GM19328 (cell line): Measurements from ENCODE around the gene ACTR1B.
A peak's percentile ranks its signal among the peaks of the same experiment; 100 is the strongest.
"Not testable (repeated sequence)": the region's sequence is repeated elsewhere in the genome, so short reads cannot be mapped to it uniquely, and the experiment has no call there.

Experiments
- ATAC-seq: cut with Tn5 transposase; IDR thresholded peaks from one replicate; pipeline ENCODE4 v1.9.1; 2021; ENCODE audit warnings: mild to moderate bottlenecking, moderate library complexity; ENCODE audit not compliant: unreplicated experiment

The ACTR1B gene

GRCh38 chr2:97659256-97660043 lies 4.4 kb downstream of the ACTR1B start:
- no peak for ATAC-seq

- no peak for ATAC-seq
Measured at GRCh38 chr2:97658691-97659157, 5.1 kb downstream of the ACTR1B start.

DNA sequence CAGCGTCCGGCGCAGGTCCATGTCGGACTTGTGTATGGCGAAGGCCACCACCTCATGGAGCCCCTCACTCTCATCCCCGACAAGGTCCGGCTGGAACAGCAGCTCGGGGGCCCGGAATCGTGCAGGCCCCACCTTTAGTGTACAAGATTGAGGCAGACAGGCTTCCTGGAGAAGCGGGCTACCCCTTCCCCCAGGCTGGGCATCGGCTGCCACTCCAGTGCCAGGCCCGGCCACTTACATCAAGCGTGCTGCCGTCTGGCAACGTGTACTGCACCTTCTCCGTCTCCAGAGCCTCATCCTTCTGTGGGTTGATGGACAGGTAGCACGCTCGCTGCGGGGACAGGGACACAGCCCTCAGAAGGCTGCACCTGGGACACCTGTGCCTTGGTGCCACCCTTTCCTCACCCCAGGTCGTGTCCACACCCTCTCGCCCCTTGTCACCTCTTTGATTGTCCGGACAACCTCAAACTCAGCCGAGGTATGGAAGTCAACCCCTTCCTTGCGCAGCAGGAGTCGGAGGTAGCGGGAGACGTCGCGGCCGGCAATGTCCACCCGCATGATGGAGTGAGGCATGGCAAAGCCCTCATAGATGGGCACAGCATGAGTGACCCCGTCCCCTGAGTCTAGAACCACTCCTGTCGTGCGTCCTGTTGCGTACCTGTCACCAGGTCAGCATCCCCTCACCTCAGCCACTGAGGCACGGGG lies 5.7 kb downstream of the ACTR1B start:
- no peak for ATAC-seq

- no peak for ATAC-seq
Measured at GRCh38 chr2:97656905-97657587, 6.8 kb downstream of the ACTR1B start.

DNA sequence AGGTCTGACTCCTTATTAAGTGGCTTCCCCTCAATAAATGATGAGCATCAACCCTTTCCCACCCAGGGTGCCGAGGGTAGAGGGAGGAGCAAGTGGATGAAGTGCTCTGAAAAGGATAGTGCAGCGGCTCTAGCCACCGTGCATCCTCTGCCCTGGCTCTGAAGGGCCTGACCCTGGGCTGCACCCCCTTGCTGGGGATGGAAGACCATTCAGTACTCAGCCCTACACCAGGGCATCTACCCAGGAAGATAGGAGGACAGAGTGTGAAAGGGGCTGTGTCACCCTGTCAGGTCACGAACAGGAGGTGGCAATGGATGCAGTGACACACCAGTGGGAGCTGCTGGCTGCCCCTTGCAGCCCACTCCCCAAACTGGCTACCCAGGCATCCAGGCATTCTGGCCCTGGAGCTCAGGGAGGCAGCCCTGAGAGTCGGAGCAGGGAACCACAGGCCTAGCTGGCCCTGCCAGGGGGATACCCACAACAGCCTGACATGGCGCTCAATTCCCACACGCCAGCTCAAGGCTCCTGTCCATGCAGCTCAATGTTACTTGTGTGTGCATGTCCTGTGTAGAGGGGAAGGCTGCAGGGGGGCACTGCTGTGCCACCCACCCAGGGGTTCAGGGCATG lies 7.6 kb downstream of the ACTR1B start:
- no peak for ATAC-seq

GRCh38 chr2:97654791-97655190 lies 9.1 kb downstream of the ACTR1B start:
- no peak for ATAC-seq

DNA sequence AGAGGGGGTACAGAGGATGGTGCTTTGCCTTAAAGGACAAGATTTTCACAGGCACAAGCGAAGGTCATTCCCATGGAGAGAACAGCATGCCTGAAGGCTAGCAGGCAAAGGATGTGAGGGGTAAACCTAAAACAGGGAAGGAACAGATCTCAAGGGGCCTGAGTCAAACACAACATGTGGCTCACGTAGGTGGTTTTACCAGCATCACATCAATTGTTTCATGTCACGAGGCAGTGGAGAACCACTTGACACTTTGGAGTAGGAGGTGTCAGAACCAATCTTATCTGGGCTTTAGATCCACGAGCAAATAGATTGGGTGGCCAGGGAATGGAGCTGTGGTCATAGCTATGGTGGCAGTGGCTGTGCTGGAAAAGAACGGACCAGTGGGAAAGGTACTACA lies 9.5 kb downstream of the ACTR1B start:
- ATAC-seq: no peak

DNA sequence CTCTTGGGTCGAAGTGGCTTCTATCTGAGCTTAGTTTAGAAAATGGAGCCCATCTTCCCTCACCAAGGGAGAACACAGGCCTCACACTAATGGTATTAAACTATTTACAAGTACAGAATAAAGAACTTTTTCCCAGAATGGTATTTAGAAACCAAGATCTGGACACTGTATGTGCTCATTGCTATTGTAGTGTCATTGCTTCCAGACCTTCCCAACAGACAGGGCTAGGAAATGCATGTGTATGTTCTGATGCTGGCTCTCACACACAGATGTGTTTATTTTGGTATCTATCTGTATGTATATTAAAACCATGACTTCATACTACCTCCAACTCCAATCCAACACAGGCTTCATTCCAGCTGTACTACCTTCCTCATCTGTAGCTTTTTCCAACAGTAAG lies 10.0 kb downstream of the ACTR1B start:
- ATAC-seq: no peak

DNA sequence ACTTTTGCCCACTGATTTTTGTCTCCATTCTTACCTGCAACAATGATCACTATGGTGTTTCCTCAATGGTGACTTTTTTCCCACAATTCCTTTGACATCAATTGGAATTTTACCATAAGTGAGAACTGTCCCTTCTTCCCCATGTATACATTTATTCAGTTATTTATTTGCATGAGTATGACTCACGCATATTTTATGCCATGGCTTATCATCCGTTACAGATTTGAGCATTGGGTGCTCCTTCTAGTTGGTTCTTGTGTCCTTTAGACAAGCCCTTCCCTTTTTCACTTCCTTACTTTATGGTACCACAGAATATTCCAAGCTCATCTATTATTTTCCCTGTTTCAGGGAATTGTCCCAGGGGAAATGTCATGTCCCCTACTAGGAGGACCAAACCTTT lies 10.4 kb downstream of the ACTR1B start:
- ATAC-seq: no peak

GRCh38 chr2:97651114-97651513 lies 12.7 kb downstream of the ACTR1B start:
- ATAC-seq: no peak

DNA sequence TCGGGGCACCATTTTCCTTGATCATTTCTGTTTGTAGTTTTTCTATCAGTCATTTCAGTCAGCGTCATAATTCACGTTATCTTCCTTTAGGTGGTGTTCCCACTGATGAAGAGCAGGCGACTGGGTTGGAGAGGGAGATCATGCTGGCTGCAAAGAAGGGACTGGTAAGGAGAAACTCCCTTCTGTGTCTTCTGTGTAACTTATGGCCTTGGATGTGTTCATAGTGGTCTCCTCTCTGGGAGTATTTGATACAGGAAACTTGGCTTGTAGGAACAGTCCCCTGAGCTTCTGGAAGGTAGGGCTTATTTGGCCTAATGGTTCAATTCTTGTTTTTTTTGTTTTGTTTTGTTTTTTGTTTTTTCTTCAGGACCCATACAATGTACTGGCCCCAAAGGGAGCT lies 16.9 kb downstream of the ACTR1B start:
- ATAC-seq: no peak

GRCh38 chr2:97645695-97646629 lies 17.9 kb downstream of the ACTR1B start, which contains the start of gene COX5B:
Gene COX5B (plus strand): TSS chr2:97646062. CDS start chr2:97646087, 25 bp downstream.
- peak; percentile 95 for ATAC-seq

DNA sequence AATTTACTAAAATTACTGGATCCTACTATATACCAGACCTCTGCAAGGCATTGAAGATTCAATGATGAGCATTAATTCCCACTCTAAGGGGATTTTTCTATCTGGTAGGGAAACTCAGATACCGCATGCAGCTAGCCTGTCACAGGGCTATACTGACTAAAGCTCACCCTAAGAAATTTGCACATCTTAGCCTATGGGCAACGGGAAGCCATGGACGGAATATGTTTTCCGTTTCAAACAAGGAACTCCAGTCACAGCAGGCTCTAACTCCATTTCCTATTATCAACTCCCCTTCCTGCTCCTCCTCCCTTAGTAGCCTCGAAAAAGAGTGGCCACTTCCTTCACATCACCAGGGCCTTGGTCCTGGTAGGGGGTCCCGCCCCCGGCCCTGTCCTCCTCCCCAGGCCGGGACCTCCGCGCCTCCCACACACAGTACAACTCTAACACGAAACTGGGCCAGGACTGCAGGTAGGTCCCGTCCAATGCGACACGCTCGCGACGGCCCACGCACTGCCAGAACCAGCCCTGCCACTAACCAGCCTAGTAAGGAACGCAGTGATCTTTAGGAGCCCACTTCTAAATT lies 18.6 kb downstream of the ACTR1B start:
- ATAC-seq: peak; percentile 23

DNA sequence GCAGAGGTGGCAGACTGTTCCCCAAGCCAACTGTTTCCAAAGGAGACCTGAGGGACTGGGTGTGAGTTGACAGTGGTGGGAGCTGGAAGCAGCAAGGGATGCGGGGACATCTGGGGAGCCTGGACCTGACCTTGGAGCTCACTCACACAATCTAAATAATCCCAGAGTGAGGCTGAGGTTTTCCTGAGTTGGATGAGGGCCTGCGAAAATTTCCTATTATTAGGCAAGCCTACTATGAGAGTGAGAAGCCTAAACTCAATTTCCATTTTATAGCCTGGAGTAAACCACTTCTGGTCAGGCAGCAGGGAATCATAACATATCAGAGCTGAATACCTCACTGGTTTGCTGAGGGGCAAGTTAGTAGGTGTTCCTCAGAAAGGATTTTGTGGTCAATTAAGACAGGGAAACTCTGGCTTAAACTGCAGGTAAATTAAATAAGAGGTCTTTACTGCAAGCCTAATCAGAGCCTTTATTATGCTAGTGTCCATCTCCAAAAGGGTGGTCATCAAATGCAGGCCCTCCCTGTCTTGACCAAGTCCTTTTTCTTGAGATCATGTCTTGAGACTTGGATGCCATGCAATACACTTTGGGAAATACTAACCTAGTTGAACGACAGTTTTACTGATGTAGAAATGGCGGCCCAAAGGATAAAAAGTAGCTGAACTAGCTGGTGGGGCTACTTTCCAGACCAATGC lies 19.7 kb downstream of the ACTR1B start:
- no peak for ATAC-seq

DNA sequence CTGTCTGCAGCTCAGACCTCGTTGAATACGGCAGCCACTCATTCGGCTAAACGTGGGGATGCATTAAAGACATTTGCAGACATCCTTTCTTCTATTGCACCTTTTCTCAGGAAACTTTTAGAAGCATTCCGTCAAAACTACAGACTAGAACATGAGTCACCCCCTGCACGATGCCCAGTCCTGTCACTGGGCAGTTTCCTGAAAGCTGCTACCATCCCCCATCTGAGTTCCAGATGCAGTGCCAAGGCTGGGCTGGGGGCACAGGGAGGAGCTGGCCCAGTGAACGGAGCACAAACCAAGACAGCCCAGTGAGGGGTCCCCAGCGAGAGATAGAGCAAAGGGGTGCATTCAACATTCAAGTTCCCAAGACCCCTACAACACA lies 37.8 kb downstream of the ACTR1B start:
- not testable (repeated sequence) for ATAC-seq

- not testable (repeated sequence) for ATAC-seq
Measured at GRCh38 chr2:97625354-97626048, 38.3 kb downstream of the ACTR1B start.

- ATAC-seq: not testable (repeated sequence)
Measured at GRCh38 chr2:97622976-97623375, 40.9 kb downstream of the ACTR1B start.

GRCh38 chr2:97620492-97620891 lies 43.4 kb downstream of the ACTR1B start:
- not testable (repeated sequence) for ATAC-seq
